Measurements from ENCODE around the gene DHDH. TPM values are rescaled to one million over a fixed set of nuclear protein-coding genes. Genes with fewer than 3 reads are reported as not detected.

The DHDH gene
- total RNA-seq (2022; extraction: Qiagen RNA extraction), result 1.3 to 1.7 TPM (median 1.5 TPM) in 5 replicates

GRCh38 chr19:48933382-48933932, at the start of gene DHDH:
Gene DHDH, plus strand, starts transcription at chr19:48933699. Its CDS starts 23 bp downstream, at chr19:48933722.

GRCh38 chr19:48899781-48900476, 33.6 kb upstream of the DHDH start, which contains the start of gene NUCB1:
Gene NUCB1, plus strand, starts transcription at chr19:48900312. Its CDS starts 485 bp downstream, at chr19:48900797.

DNA sequence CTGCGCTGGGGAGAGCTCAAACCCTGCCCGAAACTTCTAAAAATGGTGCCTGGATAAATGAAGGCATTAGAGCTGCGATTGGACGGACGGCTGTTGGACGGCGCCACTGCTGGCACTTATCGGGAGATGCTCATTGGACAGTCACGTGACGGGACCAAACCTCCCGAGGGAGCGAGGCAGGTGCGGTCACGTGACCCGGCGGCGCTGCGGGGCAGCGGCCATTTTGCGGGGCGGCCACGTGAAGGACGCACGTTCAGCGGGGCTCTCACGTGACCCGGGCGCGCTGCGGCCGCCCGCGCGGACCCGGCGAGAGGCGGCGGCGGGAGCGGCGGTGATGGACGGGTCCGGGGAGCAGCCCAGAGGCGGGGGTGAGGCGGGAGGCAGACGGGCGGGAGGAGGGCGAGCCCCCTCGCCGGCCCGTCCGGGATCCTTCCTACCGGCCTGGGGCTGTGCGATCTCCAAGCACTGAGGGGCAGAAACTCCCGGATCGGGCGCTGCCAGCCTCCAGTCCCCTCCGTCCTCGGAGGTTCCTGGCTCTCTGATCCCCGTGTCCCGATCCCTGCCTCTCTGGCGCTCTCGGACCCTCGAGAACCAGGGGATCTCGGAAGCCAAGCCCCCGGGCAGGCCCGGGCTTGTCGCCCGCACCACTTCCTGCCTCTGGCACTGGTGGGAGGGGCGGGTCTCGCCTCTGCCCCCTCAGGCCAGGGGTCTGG, 21.3 kb downstream of the DHDH start, which contains the start of gene BAX:
Gene BAX, plus strand, starts transcription at position 281 of the 713 bp plus-strand sequence. Its CDS starts 54 bp downstream, at position 335.

DNA sequence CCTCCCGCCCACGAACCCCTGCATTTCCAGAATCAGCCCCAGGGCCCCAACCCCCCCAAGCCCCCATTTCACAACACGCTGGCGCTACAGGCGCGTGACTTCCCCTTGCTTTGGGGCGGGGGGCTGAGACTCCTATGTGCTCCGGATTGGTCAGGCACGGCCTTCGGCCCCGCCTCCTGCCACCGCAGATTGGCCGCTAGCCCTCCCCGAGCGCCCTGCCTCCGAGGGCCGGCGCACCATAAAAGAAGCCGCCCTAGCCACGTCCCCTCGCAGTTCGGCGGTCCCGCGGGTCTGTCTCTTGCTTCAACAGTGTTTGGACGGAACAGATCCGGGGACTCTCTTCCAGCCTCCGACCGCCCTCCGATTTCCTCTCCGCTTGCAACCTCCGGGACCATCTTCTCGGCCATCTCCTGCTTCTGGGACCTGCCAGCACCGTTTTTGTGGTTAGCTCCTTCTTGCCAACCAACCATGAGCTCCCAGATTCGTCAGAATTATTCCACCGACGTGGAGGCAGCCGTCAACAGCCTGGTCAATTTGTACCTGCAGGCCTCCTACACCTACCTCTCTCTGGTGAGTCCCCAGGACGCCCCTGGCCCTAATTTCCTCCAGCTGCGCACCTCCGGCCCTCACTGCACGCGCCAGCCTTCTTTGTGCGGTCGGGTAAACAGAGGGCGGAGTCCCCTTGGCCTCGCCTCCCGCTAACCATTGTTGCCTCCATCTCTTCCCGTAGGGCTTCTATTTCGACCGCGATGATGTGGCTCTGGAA, 31.7 kb downstream of the DHDH start, which contains the start of gene FTL:
Gene FTL, plus strand, starts transcription at position 270 of the 766 bp plus-strand sequence. Its CDS starts 199 bp downstream, at position 469.

GRCh38 chr19:48993175-48994034, 59.9 kb downstream of the DHDH start, which contains the start of the genes GYS1 and RUVBL2:
Gene GYS1, minus strand, starts transcription at chr19:48993309. Its CDS starts 197 bp downstream, at chr19:48993112.
Gene RUVBL2, plus strand, starts transcription at chr19:48993887. Its CDS starts 25 bp downstream, at chr19:48993912.

Other genes starting within 250 kb of the DHDH start
- gene FUT2, start 237.7 kb upstream of the DHDH start, total RNA-seq (2022; extraction: Qiagen RNA extraction), result not detected in 5 replicates
- 0.47 to 0.76 TPM (median 0.61 TPM) in 5 replicates for gene MAMSTR, start 214.0 kb upstream of the DHDH start, total RNA-seq (2022; extraction: Qiagen RNA extraction)
- 0.32 to 0.65 TPM (median 0.57 TPM) in 5 replicates for gene RASIP1, start 193.1 kb upstream of the DHDH start, total RNA-seq (2022; extraction: Qiagen RNA extraction)
- not detected in 5 replicates for gene IZUMO1, start 186.8 kb upstream of the DHDH start, total RNA-seq (2022; extraction: Qiagen RNA extraction)
- gene FUT1, start 181.1 kb upstream of the DHDH start, total RNA-seq (2022; extraction: Qiagen RNA extraction), result 0.05 to 0.14 TPM (median 0.06 TPM) in 5 replicates
- gene FGF21, start 178.2 kb upstream of the DHDH start, total RNA-seq (2022; extraction: Qiagen RNA extraction), result not detected in 5 replicates
- gene BCAT2, start 122.7 kb upstream of the DHDH start, total RNA-seq (2022; extraction: Qiagen RNA extraction), result 52.3 to 64.2 TPM (median 60.2 TPM) in 5 replicates
- 12.0 to 18.1 TPM (median 15.2 TPM) in 5 replicates for gene HSD17B14, start 97.2 kb upstream of the DHDH start, total RNA-seq (2022; extraction: Qiagen RNA extraction)
- gene PLEKHA4, start 65.1 kb upstream of the DHDH start, total RNA-seq (2022; extraction: Qiagen RNA extraction), result 1.7 to 2.3 TPM (median 1.9 TPM) in 5 replicates
- gene PPP1R15A, start 61.3 kb upstream of the DHDH start, total RNA-seq (2022; extraction: Qiagen RNA extraction), result 82.7 to 145 TPM (median 110 TPM) in 5 replicates
- not detected in 5 replicates for gene TULP2, start 35.0 kb upstream of the DHDH start, total RNA-seq (2022; extraction: Qiagen RNA extraction)
- 199 to 226 TPM (median 220 TPM) in 5 replicates for gene NUCB1, start 33.4 kb upstream of the DHDH start, total RNA-seq (2022; extraction: Qiagen RNA extraction)
- 293 to 394 TPM (median 360 TPM) in 5 replicates for gene BAX, start 21.2 kb downstream of the DHDH start, total RNA-seq (2022; extraction: Qiagen RNA extraction)
- gene FTL, start 31.6 kb downstream of the DHDH start, total RNA-seq (2022; extraction: Qiagen RNA extraction), result 17,379 to 25,407 TPM (median 19,575 TPM) in 5 replicates
- gene GYS1, start 59.6 kb downstream of the DHDH start, total RNA-seq (2022; extraction: Qiagen RNA extraction), result 19.0 to 21.9 TPM (median 19.6 TPM) in 5 replicates
- gene RUVBL2, start 60.2 kb downstream of the DHDH start, total RNA-seq (2022; extraction: Qiagen RNA extraction), result 223 to 246 TPM (median 237 TPM) in 5 replicates
- not detected in 5 replicates for gene LHB, start 83.4 kb downstream of the DHDH start, total RNA-seq (2022; extraction: Qiagen RNA extraction)
- gene CGB3, start 90.6 kb downstream of the DHDH start, total RNA-seq (2022; extraction: Qiagen RNA extraction), result 0.20 to 0.42 TPM in 2 of 5 replicates, not detected in the others
- 0.33 to 0.71 TPM (median 0.35 TPM) in 4 of 5 replicates, not detected in the other for gene CGB2, start 98.2 kb downstream of the DHDH start, total RNA-seq (2022; extraction: Qiagen RNA extraction)
- 0.13 to 1.3 TPM (median 0.20 TPM) in 3 of 5 replicates, not detected in the others for gene CGB1, start 103.2 kb downstream of the DHDH start, total RNA-seq (2022; extraction: Qiagen RNA extraction)
- 0.60 to 1.9 TPM (median 0.88 TPM) in 5 replicates for gene CGB5, start 110.1 kb downstream of the DHDH start, total RNA-seq (2022; extraction: Qiagen RNA extraction)
- gene CGB8, start 115.4 kb downstream of the DHDH start, total RNA-seq (2022; extraction: Qiagen RNA extraction), result 2.9 to 5.0 TPM (median 4.8 TPM) in 5 replicates
- 0.40 to 0.86 TPM (median 0.59 TPM) in 5 replicates for gene CGB7, start 124.0 kb downstream of the DHDH start, total RNA-seq (2022; extraction: Qiagen RNA extraction)
- gene NTF4, start 131.1 kb downstream of the DHDH start, total RNA-seq (2022; extraction: Qiagen RNA extraction), result 0.46 to 0.58 TPM (median 0.51 TPM) in 5 replicates
- gene KCNA7, start 139.0 kb downstream of the DHDH start, total RNA-seq (2022; extraction: Qiagen RNA extraction), result 0.02 TPM in 1 of 5 replicates, not detected in the others
- gene SNRNP70, start 151.8 kb downstream of the DHDH start, total RNA-seq (2022; extraction: Qiagen RNA extraction), result 298 to 347 TPM (median 346 TPM) in 5 replicates
- 3.8 to 8.2 TPM (median 6.6 TPM) in 5 replicates for gene LIN7B, start 180.7 kb downstream of the DHDH start, total RNA-seq (2022; extraction: Qiagen RNA extraction)
- 1.1 to 2.3 TPM (median 1.9 TPM) in 5 replicates for gene C19orf73, start 185.4 kb downstream of the DHDH start, total RNA-seq (2022; extraction: Qiagen RNA extraction)
- gene PPFIA3, start 185.8 kb downstream of the DHDH start, total RNA-seq (2022; extraction: Qiagen RNA extraction), result 5.9 to 8.9 TPM (median 8.8 TPM) in 5 replicates
- gene HRC, start 221.7 kb downstream of the DHDH start, total RNA-seq (2022; extraction: Qiagen RNA extraction), result not detected in 5 replicates
- gene TRPM4, start 224.1 kb downstream of the DHDH start, total RNA-seq (2022; extraction: Qiagen RNA extraction), result 7.1 to 11.5 TPM (median 9.4 TPM) in 5 replicates

Measured in A549 treated with CORT108297 at 1 μM for 4 hours (cell line).